ENCODE data around the gene ROR1. TPM values are rescaled to one million over a fixed set of nuclear protein-coding genes. Genes with fewer than 3 reads are reported as not detected.

Gene ROR1
- total and polyA plus RNA-seq, 2 donors (not counting 1 experiment from before 2014, with no cell fraction given), result 0.46 to 16.0 TPM

DNA sequence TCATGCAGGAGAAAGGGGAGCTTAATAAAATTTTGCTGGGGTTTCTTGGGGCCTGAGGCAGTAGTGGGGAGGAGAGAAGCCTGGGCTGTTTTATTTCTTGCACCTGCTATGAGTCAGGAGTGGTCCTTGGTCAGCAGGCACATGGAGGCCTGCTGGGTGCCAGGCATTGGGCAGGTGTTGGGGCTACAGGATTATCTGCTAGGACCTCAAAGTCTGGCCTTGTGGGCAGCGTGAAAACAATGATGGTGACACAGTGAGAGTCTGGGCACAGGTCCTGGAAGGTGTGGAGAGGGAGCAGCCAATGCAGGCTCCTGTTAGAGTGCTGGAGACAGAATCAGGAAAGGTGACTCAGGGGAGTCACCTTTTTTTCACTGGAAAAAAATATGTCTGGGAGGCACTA is 17.2 kb downstream of the ROR1 start:
- H3K4me1 ChIP-seq (ENCODE audit: control insufficient read depth in 2 of 2, insufficient read depth in 2 of 2, low read length in 2 of 2), result no peaks in the 10 kb centered on the region
- H3K4me2 ChIP-seq (replicated peaks; ENCODE audit: low read depth, low read length, poor library complexity, severe bottlenecking), result no peak overlapping the region
- ChIA-PET POLR2A (no interaction called here), CTCF (no interaction called here)
- no peak overlapping the region for H3K9ac ChIP-seq (ENCODE audit: low read length)
- H4K20me1 ChIP-seq (ENCODE audit: control insufficient read depth, insufficient read depth, low read length, poor library complexity, severe bottlenecking), result no peaks in the 10 kb centered on the region
- WGBS (ENCODE audit: insufficient coverage), result 70% methylated on average over 1 of the region's 1 CpG
- ATAC-seq (ENCODE audit: low read depth) (no peak), DNase-seq (no peak)
- Mint-ChIP-seq H3K27ac (no peak overlapping the region), H3K27me3 (peaks cover 12% of the 10 kb centered on the region), H3K4me1 (no peaks in the 10 kb centered on the region), H3K9me3 (ENCODE audit: insufficient read depth) (no peaks in the 10 kb centered on the region), H3K4me3 (no peak overlapping the region)
- no peaks in the 10 kb centered on the region for H3K79me2 ChIP-seq (ENCODE audit: control insufficient read depth, insufficient read depth, low read length)
- no peaks in the 10 kb centered on the region for H3K36me3 ChIP-seq (replicated peaks in 1 of 2; ENCODE audit: control extremely low read depth in 1 of 2, control insufficient read depth in 1 of 2, extremely low read depth in 1 of 2, insufficient read depth in 2 of 2, low read length in 1 of 2)
- TF ChIP-seq EZH2 (IDR thresholded peaks at IDR 0.05; ENCODE audit: borderline replicate concordance, insufficient read depth, low read depth, low read length, poor library complexity, severe bottlenecking), result no peak
- TF ChIP-seq CTCF (IDR thresholded peaks at IDR 0.05), result no peak
- H2AFZ ChIP-seq (ENCODE audit: insufficient read depth, low read depth, low read length, poor library complexity, severe bottlenecking), result no peak overlapping the region
- H3K9me3 ChIP-seq (ENCODE audit: control extremely low read depth in 1 of 3, control insufficient read depth in 2 of 3, insufficient read depth in 1 of 3, low read length in 2 of 3), result peaks cover 0 to 3% (median 0%) of the 10 kb centered on the region in 3 donors
- H3K27me3 ChIP-seq (replicated peaks in 1 of 4; ENCODE audit: control extremely low read depth in 1 of 4, control insufficient read depth in 3 of 4, insufficient read depth in 4 of 4, low read length in 3 of 4), result peaks cover 0 to 3% (median 0%) of the 10 kb centered on the region in 4 experiments
- H3K4me3 ChIP-seq (ENCODE audit: control extremely low read depth in 1 of 5, extremely low read depth in 1 of 5, insufficient read depth in 1 of 5, low read depth in 2 of 5, low read length in 4 of 5), result no peak overlapping the region
- intact Hi-C loops (cut with micrococcal nuclease), result no loop called here
- no peak overlapping the region for H3K27ac ChIP-seq (ENCODE audit: low read length in 2 of 2)

GRCh38 chr1:63792152-63792551 is 18.3 kb downstream of the ROR1 start:
- H3K36me3 ChIP-seq (replicated peaks in 1 of 2; ENCODE audit: control extremely low read depth in 1 of 2, control insufficient read depth in 1 of 2, extremely low read depth in 1 of 2, insufficient read depth in 2 of 2, low read length in 1 of 2), result no peaks in the 10 kb centered on the region
- peaks cover 12% of the 10 kb centered on the region for H3K27me3 Mint-ChIP-seq
- peaks cover 0 to 3% (median 0%) of the 10 kb centered on the region in 4 experiments for H3K27me3 ChIP-seq (replicated peaks in 1 of 4; ENCODE audit: control extremely low read depth in 1 of 4, control insufficient read depth in 3 of 4, insufficient read depth in 4 of 4, low read length in 3 of 4)
- no peak for ATAC-seq (ENCODE audit: low read depth)
- no peaks in the 10 kb centered on the region for H3K9me3 Mint-ChIP-seq (ENCODE audit: insufficient read depth)
- H4K20me1 ChIP-seq (ENCODE audit: control insufficient read depth, insufficient read depth, low read length, poor library complexity, severe bottlenecking), result no peaks in the 10 kb centered on the region
- WGBS (ENCODE audit: insufficient coverage), result no CpG with 5 or more reads among the region's 4 CpGs
- ChIA-PET CTCF (no interaction called here), POLR2A (no interaction called here)
- intact Hi-C loops (cut with micrococcal nuclease), result no loop called here
- H3K27ac Mint-ChIP-seq, result no peak overlapping the region
- H3K4me3 ChIP-seq (ENCODE audit: control extremely low read depth in 1 of 5, extremely low read depth in 1 of 5, insufficient read depth in 1 of 5, low read depth in 2 of 5, low read length in 4 of 5), result no peak overlapping the region
- no peak overlapping the region for H3K4me2 ChIP-seq (replicated peaks; ENCODE audit: low read depth, low read length, poor library complexity, severe bottlenecking)
- no peak overlapping the region for H3K9ac ChIP-seq (ENCODE audit: low read length)
- no peak overlapping the region for H2AFZ ChIP-seq (ENCODE audit: insufficient read depth, low read depth, low read length, poor library complexity, severe bottlenecking)
- H3K27ac ChIP-seq (ENCODE audit: low read length in 2 of 2), result no peak overlapping the region
- H3K4me1 Mint-ChIP-seq, result no peaks in the 10 kb centered on the region
- no peak for DNase-seq
- no peak overlapping the region for H3K4me3 Mint-ChIP-seq
- TF ChIP-seq CTCF (IDR thresholded peaks at IDR 0.05), result no peak
- no peak for TF ChIP-seq EZH2 (IDR thresholded peaks at IDR 0.05; ENCODE audit: borderline replicate concordance, insufficient read depth, low read depth, low read length, poor library complexity, severe bottlenecking)
- no peaks in the 10 kb centered on the region for H3K4me1 ChIP-seq (ENCODE audit: control insufficient read depth in 2 of 2, insufficient read depth in 2 of 2, low read length in 2 of 2)
- H3K9me3 ChIP-seq (ENCODE audit: control extremely low read depth in 1 of 3, control insufficient read depth in 2 of 3, insufficient read depth in 1 of 3, low read length in 2 of 3), result peaks cover 0 to 3% (median 0%) of the 10 kb centered on the region in 3 donors
- H3K79me2 ChIP-seq (ENCODE audit: control insufficient read depth, insufficient read depth, low read length), result no peaks in the 10 kb centered on the region
